ENCODE results near the gene LLGL1. TPM values are rescaled to one million over a fixed set of nuclear protein-coding genes. Genes with fewer than 3 reads are reported as not detected.
A peak's percentile ranks its signal among the peaks of the same experiment; 100 is the strongest.

Gene LLGL1
- total and polyA plus RNA-seq, 10 of the 15 experiments (the other 5 are each of a cell fraction or from before 2014, with no cell fraction given): 0.02 to 9.2 (median 2.5) TPM

GRCh38 chr17:18258356-18259038 lies 33.1 kb downstream of the LLGL1 start, which contains the start of gene FLII (continued):
- no peak for TF ChIP-seq ZBTB4 (CRISPR knock-in tag; IDR thresholded peaks at IDR 0.05)
- no peak for TF ChIP-seq HDAC6 (IDR thresholded peaks at IDR 0.05; ENCODE audit: unreplicated experiment)
- no peak for TF ChIP-seq KDM1A (IDR thresholded peaks at IDR 0.05; ENCODE audit: borderline replicate concordance)
- TF ChIP-seq ZNF24 (IDR thresholded peaks at IDR 0.05): 0 out of 2 replicates have a peak, but pooled peaks have one; percentile 39
- TF ChIP-seq EZH2 (IDR thresholded peaks at IDR 0.05; ENCODE audit: borderline replicate concordance, control insufficient read depth, low read depth, low read length): no peak
- no peak for TF ChIP-seq SPI1 (IDR thresholded peaks at IDR 0.05; ENCODE audit: borderline replicate concordance, insufficient read depth, low read depth, low read length)
- peak; percentile 78 for TF ChIP-seq BACH1 (IDR thresholded peaks at IDR 0.05; ENCODE audit: borderline replicate concordance)
- TF ChIP-seq E4F1 (IDR thresholded peaks at IDR 0.05; ENCODE audit: borderline replicate concordance, partially characterized antibody): no peak
- 0 out of 2 replicates have a peak, but pooled peaks have one; percentile 5 for TF ChIP-seq SIN3A (IDR thresholded peaks at IDR 0.05; ENCODE audit: low read depth, low read length)
- no peak for TF ChIP-seq HCFC1 (IDR thresholded peaks at IDR 0.05; ENCODE audit: low read length)
- no peak for TF ChIP-seq SREBF1 (IDR thresholded peaks at IDR 0.05; ENCODE audit: low read length)
- TF ChIP-seq CHD2 (IDR thresholded peaks at IDR 0.05; ENCODE audit: borderline replicate concordance, low read depth, low read length): 0 out of 2 replicates have a peak, but pooled peaks have one; percentile 16
- peak; percentile 75; the same call in 1 of the 2 replicates for TF ChIP-seq NR2F1 (conservative IDR thresholded peaks at IDR 0.05)
- TF ChIP-seq ZNF622 (IDR thresholded peaks at IDR 0.05): no peak
- TF ChIP-seq ESRRA (IDR thresholded peaks at IDR 0.05; ENCODE audit: low read length): no peak
- no peak for TF ChIP-seq MEF2B (IDR thresholded peaks at IDR 0.05; ENCODE audit: partially characterized antibody, poor library complexity, severe bottlenecking)
- no peak for TF ChIP-seq CREM (IDR thresholded peaks at IDR 0.05; ENCODE audit: low read depth)
- TF ChIP-seq CEBPZ (IDR thresholded peaks at IDR 0.05; ENCODE audit: low read depth, low read length): no peak
- peak; percentile 82; the same call in 1 of the 2 replicates for TF ChIP-seq RB1 (IDR thresholded peaks at IDR 0.05; ENCODE audit: borderline replicate concordance)
- no peak for TF ChIP-seq JUNB (IDR thresholded peaks at IDR 0.05)
- no peak for TF ChIP-seq ZNF207 (IDR thresholded peaks at IDR 0.05; ENCODE audit: borderline replicate concordance)
- TF ChIP-seq RUNX3 (IDR thresholded peaks at IDR 0.05; ENCODE audit: low read length): no peak
- no peak for TF ChIP-seq MXI1 (IDR thresholded peaks at IDR 0.05; ENCODE audit: low read depth, low read length)

Measured in GM12878 (cell line).